HG03442 (cell line): Measurements from ENCODE around the gene IGSF21.
"Not testable (repeated sequence)": the region's sequence is repeated elsewhere in the genome, so short reads cannot be mapped to it uniquely, and the experiment has no call there.

Source experiments
- ATAC-seq: cut with Tn5 transposase; IDR thresholded peaks from one replicate; pipeline ENCODE4 v1.9.1; 2021; ENCODE audit warnings: mild to moderate bottlenecking, moderate library complexity; ENCODE audit not compliant: unreplicated experiment

The IGSF21 gene

GRCh38 chr1:18414321-18414720, 306.7 kb downstream of the IGSF21 start:
- ATAC-seq: no peak

DNA sequence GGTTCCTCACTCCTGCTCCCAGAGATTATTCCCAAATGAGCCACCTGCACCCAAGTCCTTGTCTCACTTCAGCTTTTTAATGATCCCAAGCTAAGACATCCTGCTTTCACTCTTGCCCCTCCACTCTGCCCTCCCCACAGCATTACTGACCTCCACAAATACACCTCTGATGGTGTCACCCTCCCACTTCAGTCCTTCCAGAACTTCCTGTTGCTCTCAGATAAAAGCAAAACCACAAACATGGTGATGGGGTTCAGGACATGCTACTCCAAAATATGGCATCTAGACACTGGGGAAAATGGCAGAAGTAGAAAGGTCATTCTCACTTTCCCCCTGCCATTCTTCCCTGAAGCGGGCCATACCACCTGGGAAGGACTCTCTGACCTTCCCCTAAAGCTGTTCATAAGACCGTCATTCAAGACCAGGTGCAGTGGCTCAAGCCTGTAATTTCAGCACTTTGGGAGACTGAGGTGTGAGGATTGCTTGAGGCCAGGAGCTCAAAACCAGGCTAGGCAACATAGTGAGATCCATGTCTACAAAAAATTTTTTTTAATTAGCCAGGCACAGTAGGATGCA, 307.4 kb downstream of the IGSF21 start:
- no peak for ATAC-seq

DNA sequence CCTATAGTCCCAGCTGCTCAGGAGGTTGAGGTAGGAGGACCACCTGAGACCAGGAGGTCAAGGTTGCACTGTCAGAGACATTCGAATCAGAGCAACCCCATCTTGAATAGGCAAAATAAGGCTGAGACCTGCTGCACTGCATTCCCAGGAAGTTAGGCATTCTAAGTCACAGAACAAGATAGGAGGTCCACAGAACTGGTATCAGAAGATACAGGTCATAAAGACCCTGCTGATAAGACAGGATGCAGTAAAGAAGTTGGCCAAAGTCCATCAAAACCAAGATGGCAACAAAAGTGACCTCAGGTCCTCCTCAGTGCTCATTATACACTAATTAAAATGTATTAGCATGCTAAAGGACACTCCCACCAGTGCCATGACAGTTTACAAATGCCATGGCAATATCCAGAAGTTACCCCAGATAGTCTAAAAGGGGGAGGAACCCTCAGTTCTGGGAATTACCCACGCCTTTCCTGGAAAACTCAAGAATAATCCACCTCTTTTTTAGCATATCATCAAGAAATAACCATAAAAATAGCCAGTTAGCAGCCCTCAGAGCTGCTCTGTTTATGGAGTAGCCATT, 307.9 kb downstream of the IGSF21 start:
- no peak for ATAC-seq

DNA sequence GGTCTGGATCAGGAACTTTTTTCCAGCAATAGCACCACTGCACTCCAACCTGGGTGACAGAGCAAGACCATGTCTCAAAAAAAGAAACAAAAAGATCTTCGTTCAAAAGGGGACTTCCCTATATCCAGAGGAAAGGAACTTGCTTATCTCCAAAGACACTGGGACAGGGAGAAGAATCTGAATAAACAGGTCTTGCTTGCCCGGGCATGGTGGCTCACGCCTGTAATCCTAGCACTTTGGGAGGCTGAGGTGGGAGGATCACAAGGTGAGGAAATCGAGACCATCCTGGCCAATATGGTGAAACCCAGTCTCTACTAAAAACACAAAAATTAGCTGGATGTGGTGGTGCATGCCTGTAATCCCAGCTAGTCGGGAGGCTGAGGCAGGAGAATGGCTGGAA, 308.5 kb downstream of the IGSF21 start:
- ATAC-seq: not testable (repeated sequence)

DNA sequence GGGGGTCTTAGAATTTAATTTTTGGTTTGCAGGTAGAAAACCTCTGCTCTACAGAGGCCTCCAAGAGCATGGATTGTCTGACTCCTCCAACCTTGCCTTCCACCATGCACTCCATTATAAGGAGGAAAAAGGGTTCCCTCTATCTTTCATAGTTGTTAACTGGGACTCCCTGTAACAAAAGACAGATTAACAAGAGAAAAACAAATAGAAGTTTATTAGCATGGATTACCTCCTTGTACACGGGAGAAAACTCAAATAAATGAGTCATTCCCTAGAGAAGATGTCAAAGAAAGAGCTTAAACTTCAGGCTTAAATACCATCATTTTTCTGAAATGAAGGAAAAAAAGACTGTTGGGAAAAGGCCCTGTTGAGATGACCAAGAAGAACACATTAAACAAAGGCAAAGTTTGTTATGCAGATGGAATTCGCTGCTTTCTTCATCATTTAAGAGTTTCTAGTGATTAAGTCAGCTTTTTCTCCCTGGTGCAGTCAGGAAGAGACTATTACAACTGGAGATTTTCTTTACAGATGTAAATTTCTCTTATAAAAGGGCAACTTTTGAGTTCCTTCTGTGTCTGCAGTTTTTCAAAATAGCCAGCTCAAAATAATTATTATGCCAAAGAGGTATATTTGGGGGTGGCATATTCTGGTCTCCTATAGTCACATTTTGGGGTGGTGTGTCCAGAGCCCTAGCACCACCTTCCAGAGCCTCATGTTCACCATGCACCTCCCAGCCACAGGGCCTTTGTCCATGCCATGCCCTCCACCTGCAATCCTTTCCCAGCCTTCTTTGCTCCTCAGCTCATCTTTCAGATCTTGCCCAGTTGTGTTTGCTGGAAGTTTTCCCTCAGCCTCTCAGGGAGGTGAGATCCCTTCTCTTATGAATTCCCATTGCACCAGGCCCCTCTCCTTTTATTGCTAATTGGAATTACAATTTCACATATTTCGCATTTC, 310.0 kb downstream of the IGSF21 start:
- ATAC-seq: no peak

DNA sequence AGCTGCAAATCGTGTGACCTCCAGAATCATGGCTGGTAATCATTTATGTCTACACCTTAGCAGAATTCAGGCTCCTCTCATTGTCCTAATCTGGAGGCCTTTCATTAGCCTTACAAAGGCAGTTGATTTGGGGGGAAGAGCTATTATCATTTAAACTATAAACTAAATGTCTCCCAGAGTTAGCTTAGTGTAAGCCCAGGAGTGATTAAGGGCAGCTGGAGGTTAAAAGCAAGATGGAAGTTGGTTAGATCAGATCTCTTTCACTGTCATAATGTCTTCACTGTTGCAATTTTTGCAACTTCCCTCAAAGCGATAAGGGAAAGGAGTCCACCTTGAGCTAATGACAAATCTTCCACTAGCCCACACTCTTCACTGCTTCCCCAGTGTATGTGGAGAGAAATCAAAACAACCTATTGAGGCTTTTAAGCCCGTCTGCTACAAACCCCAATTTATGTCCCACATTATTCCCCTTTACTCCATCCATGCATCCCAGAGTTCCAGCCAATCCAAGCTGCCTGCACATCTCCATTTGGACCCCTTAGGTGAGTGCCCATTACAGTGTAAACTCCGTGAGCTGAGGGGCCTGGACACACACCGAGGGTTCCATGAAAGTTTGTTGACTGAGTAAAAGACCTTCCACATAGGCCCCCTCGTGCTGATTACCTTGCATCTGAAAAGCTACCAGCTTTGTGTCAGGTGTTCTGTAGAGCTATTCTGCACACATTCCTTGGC, 311.7 kb downstream of the IGSF21 start:
- no peak for ATAC-seq

GRCh38 chr1:18419845-18420184, 312.2 kb downstream of the IGSF21 start:
- ATAC-seq: no peak

- ATAC-seq: no peak
These were observed 314.6 kb downstream of the IGSF21 start for GRCh38 chr1:18422076-18422777.

DNA sequence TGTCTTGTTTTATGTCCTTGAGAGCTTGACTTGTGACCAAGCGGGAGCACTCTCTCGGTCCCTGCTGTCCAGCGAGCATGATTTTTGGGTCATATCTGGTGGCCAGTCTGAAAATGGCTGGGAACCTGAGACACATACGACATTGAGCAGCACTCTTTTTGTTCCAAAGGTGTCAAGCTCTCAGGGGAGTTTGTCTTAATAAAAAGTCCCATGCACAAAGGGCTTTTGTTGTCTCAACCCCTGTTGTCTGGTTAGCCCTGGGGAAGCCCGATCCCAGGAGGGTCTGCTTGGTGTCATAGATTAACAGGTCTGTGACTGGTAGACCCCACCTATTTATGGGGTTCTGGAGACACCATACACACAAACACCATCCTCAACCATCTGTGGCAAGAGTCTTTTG, 315.4 kb downstream of the IGSF21 start:
- no peak for ATAC-seq

- ATAC-seq: no peak
These were observed 319.0 kb downstream of the IGSF21 start for GRCh38 chr1:18426580-18426979.
